ENCODE measurements around the gene TOMM7.
A peak's percentile ranks its signal among the peaks of the same experiment; 100 is the strongest.
"Not testable (repeated sequence)": the region's sequence is repeated elsewhere in the genome, so short reads cannot be mapped to it uniquely, and the experiment has no call there.

Gene TOMM7

GRCh38 chr7:22819476-22819875, 3.2 kb downstream of the TOMM7 start:
- H3K27ac ChIP-seq (ENCODE audit: low read depth, low read length): no peak overlapping the region
- WGBS: 94% methylated on average over 4 of the region's 4 CpGs
- peak overlapping the region; percentile 31; the same call in 1 of the 2 replicates for H3K9ac ChIP-seq (ENCODE audit: low read depth, low read length)

GRCh38 chr7:22814261-22815208, 8.1 kb downstream of the TOMM7 start:
- H3K27ac ChIP-seq (ENCODE audit: low read depth, low read length): no peak overlapping the region
- H3K27me3 ChIP-seq (ENCODE audit: insufficient read depth, low read length): no peaks in the 10 kb centered on the region
- H3K36me3 ChIP-seq (ENCODE audit: insufficient read depth, low read length): peaks cover 65% of the 10 kb centered on the region
- H3K4me3 ChIP-seq (ENCODE audit: low read length): no peak overlapping the region
- WGBS: 89% methylated on average over 10 of the region's 10 CpGs
- no peaks in the 10 kb centered on the region for H3K9me3 ChIP-seq (ENCODE audit: insufficient read depth, low read depth, low read length)
- no peak overlapping the region for H3K9ac ChIP-seq (ENCODE audit: low read depth, low read length)
- peaks cover 40% of the 10 kb centered on the region for H3K4me1 ChIP-seq (ENCODE audit: insufficient read depth, low read length)

More at GRCh38 chr7:22819476-22819875, 3.2 kb downstream of the TOMM7 start:
- H3K4me3 ChIP-seq (ENCODE audit: low read length): peak overlapping the region; percentile 96
- no peaks in the 10 kb centered on the region for H3K9me3 ChIP-seq (ENCODE audit: insufficient read depth, low read depth, low read length)
- H3K27me3 ChIP-seq (ENCODE audit: insufficient read depth, low read length): no peaks in the 10 kb centered on the region
- peaks cover 22% of the 10 kb centered on the region for H3K4me1 ChIP-seq (ENCODE audit: insufficient read depth, low read length)
- peaks cover 47% of the 10 kb centered on the region for H3K36me3 ChIP-seq (ENCODE audit: insufficient read depth, low read length)

GRCh38 chr7:22812353-22812752, 10.3 kb downstream of the TOMM7 start:
- Histone ChIP-seq H3K9me3 (ENCODE audit: insufficient read depth, low read depth, low read length) (no peaks in the 10 kb centered on the region), H3K4me1 (ENCODE audit: insufficient read depth, low read length) (peaks cover 53% of the 10 kb centered on the region), H3K27me3 (ENCODE audit: insufficient read depth, low read length) (no peaks in the 10 kb centered on the region), H3K9ac (ENCODE audit: low read depth, low read length) (peak overlapping the region; percentile 65; the same call in 1 of the 2 replicates), H3K27ac (ENCODE audit: low read depth, low read length) (peak overlapping the region; percentile 87), H3K36me3 (ENCODE audit: insufficient read depth, low read length) (peaks cover 54% of the 10 kb centered on the region), H3K4me3 (ENCODE audit: low read length) (no peak overlapping the region)
- WGBS: 95% methylated on average over 3 of the region's 3 CpGs

GRCh38 chr7:22811746-22812280, 10.8 kb downstream of the TOMM7 start:
- H3K27ac ChIP-seq (ENCODE audit: low read depth, low read length): peak overlapping the region; percentile 87
- H3K4me1 ChIP-seq (ENCODE audit: insufficient read depth, low read length): peaks cover 59% of the 10 kb centered on the region
- no peak overlapping the region for H3K4me3 ChIP-seq (ENCODE audit: low read length)
- peaks cover 49% of the 10 kb centered on the region for H3K36me3 ChIP-seq (ENCODE audit: insufficient read depth, low read length)
- no peaks in the 10 kb centered on the region for H3K27me3 ChIP-seq (ENCODE audit: insufficient read depth, low read length)
- WGBS: 85% methylated on average over 4 of the region's 4 CpGs
- H3K9me3 ChIP-seq (ENCODE audit: insufficient read depth, low read depth, low read length): no peaks in the 10 kb centered on the region
- H3K9ac ChIP-seq (ENCODE audit: low read depth, low read length): peak overlapping the region; percentile 65

GRCh38 chr7:22810843-22811242, 11.8 kb downstream of the TOMM7 start:
- peak overlapping the region; percentile 87 for H3K27ac ChIP-seq (ENCODE audit: low read depth, low read length)
- H3K4me3 ChIP-seq (ENCODE audit: low read length): no peak overlapping the region
- H3K4me1 ChIP-seq (ENCODE audit: insufficient read depth, low read length): peaks cover 63% of the 10 kb centered on the region
- peak overlapping the region; percentile 65 for H3K9ac ChIP-seq (ENCODE audit: low read depth, low read length)
- H3K36me3 ChIP-seq (ENCODE audit: insufficient read depth, low read length): peaks cover 39% of the 10 kb centered on the region
- 76% methylated on average over 1 of the region's 1 CpG for WGBS
- no peaks in the 10 kb centered on the region for H3K9me3 ChIP-seq (ENCODE audit: insufficient read depth, low read depth, low read length)
- H3K27me3 ChIP-seq (ENCODE audit: insufficient read depth, low read length): no peaks in the 10 kb centered on the region

GRCh38 chr7:22809902-22810642, 12.6 kb downstream of the TOMM7 start:
- Histone ChIP-seq H3K9ac (ENCODE audit: low read depth, low read length) (peak overlapping the region; percentile 62), H3K27ac (ENCODE audit: low read depth, low read length) (peak overlapping the region; percentile 87), H3K36me3 (ENCODE audit: insufficient read depth, low read length) (peaks cover 32% of the 10 kb centered on the region), H3K4me3 (ENCODE audit: low read length) (no peak overlapping the region), H3K4me1 (ENCODE audit: insufficient read depth, low read length) (peaks cover 63% of the 10 kb centered on the region), H3K27me3 (ENCODE audit: insufficient read depth, low read length) (no peaks in the 10 kb centered on the region), H3K9me3 (ENCODE audit: insufficient read depth, low read depth, low read length) (no peaks in the 10 kb centered on the region)
- WGBS: 84% methylated on average over 4 of the region's 4 CpGs

- WGBS: 87% methylated on average over 6 of the region's 6 CpGs
Measured at GRCh38 chr7:22808140-22808539, 14.5 kb downstream of the TOMM7 start.

GRCh38 chr7:22806752-22807151, 15.9 kb downstream of the TOMM7 start:
- Histone ChIP-seq H3K36me3 (ENCODE audit: insufficient read depth, low read length) (0 out of 2 replicates have a peak, but pooled peaks cover under 1% of the 10 kb centered on the region), H3K4me3 (ENCODE audit: low read length) (no peak overlapping the region), H3K4me1 (ENCODE audit: insufficient read depth, low read length) (peaks cover 61% of the 10 kb centered on the region), H3K9ac (ENCODE audit: low read depth, low read length) (no peak overlapping the region), H3K27ac (ENCODE audit: low read depth, low read length) (no peak overlapping the region), H3K27me3 (ENCODE audit: insufficient read depth, low read length) (no peaks in the 10 kb centered on the region), H3K9me3 (ENCODE audit: insufficient read depth, low read depth, low read length) (no peaks in the 10 kb centered on the region; the same call in 1 of the 2 replicates)
- 96% methylated on average over 4 of the region's 4 CpGs for WGBS

More at GRCh38 chr7:22808140-22808539, 14.5 kb downstream of the TOMM7 start:
- Histone ChIP-seq H3K9ac (ENCODE audit: low read depth, low read length) (no peak overlapping the region), H3K27me3 (ENCODE audit: insufficient read depth, low read length) (no peaks in the 10 kb centered on the region), H3K4me1 (ENCODE audit: insufficient read depth, low read length) (peaks cover 62% of the 10 kb centered on the region), H3K36me3 (ENCODE audit: insufficient read depth, low read length) (peaks cover 14% of the 10 kb centered on the region), H3K4me3 (ENCODE audit: low read length) (no peak overlapping the region), H3K9me3 (ENCODE audit: insufficient read depth, low read depth, low read length) (no peaks in the 10 kb centered on the region; the same call in 1 of the 2 replicates), H3K27ac (ENCODE audit: low read depth, low read length) (peak overlapping the region; percentile 36; the same call in 1 of the 2 replicates)

GRCh38 chr7:22805227-22805626, 17.4 kb downstream of the TOMM7 start:
- no CpG with 5 or more reads among the region's 2 CpGs for WGBS
- Histone ChIP-seq H3K36me3 (ENCODE audit: insufficient read depth, low read length) (no peaks in the 10 kb centered on the region), H3K4me3 (ENCODE audit: low read length) (no peak overlapping the region), H3K4me1 (ENCODE audit: insufficient read depth, low read length) (peaks cover 50% of the 10 kb centered on the region), H3K27ac (ENCODE audit: low read depth, low read length) (no peak overlapping the region), H3K9me3 (ENCODE audit: insufficient read depth, low read depth, low read length) (no peaks in the 10 kb centered on the region; the same call in 1 of the 2 replicates), H3K9ac (ENCODE audit: low read depth, low read length) (no peak overlapping the region), H3K27me3 (ENCODE audit: insufficient read depth, low read length) (no peaks in the 10 kb centered on the region)

- Histone ChIP-seq H3K4me1 (ENCODE audit: insufficient read depth, low read length) (peaks cover 33% of the 10 kb centered on the region), H3K27ac (ENCODE audit: low read depth, low read length) (peak overlapping the region; percentile 65; the same call in 1 of the 2 replicates), H3K9me3 (ENCODE audit: insufficient read depth, low read depth, low read length) (peaks cover 11% of the 10 kb centered on the region; the same call in 1 of the 2 replicates)
- not testable (repeated sequence) for H3K4me3 ChIP-seq (ENCODE audit: low read length); H3K27me3 ChIP-seq (ENCODE audit: insufficient read depth, low read length); H3K9ac ChIP-seq (ENCODE audit: low read depth, low read length); H3K36me3 ChIP-seq (ENCODE audit: insufficient read depth, low read length)
- WGBS: 26% methylated on average over 4 of the region's 4 CpGs
Measured at GRCh38 chr7:22802831-22803230, 19.8 kb downstream of the TOMM7 start.
